Posterior cingulate gyrus (tissue), 11 donors: ENCODE data around the gene PCSK2.

Experiments used
- DNase-seq, 10 donors: peaks; one replicate each; pipeline versions ENCODE4 v3.0.0 to v3.0.0-alpha.2; 2020 to 2021; ENCODE audit warnings: mixed read lengths in 3 of 10
- intact Hi-C: fragments of 100-400 bp; cut with DNase I; formaldehyde crosslinking; loops from one replicate; pipeline ENCODE4 v1.15.1; 2023

PCSK2 gene

DNA sequence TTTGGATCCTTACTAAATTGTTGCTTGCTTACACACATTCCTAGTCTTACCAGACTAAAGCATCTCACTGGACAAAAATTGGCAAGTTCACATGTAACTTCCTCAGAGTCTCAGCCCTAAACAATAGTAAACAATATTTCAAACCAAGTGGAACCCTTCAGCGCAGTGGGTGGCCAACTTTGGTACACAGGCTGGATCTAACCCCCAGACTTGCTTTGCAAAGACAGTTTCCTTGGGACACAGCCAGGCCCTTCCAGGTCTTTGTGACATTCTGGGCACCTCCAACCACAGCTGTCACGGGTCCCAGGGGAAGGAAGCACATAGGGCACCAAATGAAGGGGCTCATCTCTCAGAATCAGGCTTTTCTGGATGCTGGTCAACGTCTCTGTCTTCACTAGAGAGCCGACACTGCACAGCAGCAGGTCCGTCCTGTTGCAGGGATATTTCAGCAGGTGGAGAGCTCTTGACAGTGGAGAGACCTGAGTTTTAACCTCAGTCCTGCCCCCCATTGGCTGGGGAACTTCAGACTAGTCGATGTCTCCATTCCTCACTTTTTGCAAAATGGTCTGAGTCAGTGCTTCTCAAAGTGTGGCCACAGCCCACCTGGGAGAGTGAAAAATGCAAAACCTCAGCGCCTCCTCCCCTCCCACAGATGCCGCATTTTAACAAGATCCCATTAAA lies 212.9 kb downstream of the PCSK2 start:
- intact Hi-C loops: no loop called here
- DNase-seq: no peak

DNA sequence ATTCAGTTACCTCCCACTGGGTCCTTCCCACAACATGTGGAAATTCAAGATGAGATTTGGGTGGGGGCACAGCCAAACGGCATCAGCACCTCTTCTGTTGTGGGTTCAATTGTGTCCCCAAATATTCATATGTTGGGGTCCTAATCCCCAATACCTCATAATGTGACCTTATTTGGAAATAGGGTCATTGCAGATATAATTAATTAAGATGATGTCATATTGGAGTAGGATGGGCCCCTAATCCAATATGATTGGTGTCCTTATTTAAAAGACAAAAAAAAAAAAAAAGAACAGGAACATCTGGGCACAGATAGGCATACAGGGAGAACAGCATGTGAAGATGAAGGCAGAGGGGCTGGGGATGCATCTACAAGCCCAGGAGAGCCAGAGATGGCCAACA lies 214.9 kb downstream of the PCSK2 start:
- intact Hi-C loops: no loop called here

DNA sequence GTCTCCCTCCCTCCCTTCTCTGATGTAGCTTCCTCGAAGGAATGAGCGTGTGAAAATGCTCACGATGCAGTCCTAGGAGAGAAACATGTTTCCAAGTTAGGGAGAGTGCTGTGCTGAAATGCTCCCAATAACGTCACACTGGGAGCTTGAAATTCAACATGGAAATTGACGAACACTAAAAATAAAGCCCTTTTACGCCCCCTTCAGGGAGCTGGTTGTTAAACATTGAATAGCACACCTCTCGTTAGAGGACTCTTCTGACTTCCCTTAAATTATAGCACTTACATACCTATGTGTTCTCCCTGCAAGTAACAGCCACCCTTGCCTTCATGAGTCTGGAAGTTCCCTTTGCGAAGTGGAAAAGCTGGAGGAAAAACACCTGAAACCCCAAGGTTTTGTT lies 215.7 kb downstream of the PCSK2 start:
- DNase-seq: no peak

More for the DNA sequence above, 214.9 kb downstream of the PCSK2 start:
- DNase-seq: no peak

DNA sequence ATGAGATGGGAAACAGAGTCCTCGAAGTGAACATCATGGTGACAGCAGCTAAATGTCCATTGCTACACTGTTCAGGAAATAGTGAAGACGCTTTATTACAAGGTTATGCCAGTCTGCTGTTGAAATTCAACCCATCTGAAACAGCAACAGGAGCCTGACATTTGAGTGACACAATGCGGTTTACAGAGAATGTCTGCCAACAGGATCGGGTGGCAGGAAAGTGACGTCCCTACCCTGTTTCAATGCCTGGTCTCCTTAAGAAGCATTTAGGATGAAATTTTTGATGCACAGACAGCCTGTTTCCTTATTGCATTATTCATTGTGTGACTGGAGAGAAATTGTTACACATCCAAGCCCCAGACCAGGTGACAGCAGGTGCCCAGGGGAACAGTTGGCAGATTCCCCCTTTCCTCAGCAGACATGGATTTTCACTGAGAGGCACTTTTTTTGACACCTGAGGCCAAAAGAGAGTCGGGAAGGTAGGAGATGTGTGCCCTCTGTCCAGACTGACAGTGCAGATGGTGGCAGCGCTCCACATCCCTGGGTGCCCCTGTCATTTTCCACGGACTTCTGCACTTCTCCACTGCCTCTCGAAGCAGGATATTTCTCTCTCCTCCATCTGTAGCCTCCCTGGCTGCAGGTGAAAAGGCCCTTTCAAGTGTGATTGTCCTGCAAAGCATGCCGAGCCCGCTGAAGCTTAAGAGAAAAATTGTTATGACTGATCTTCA lies 216.5 kb downstream of the PCSK2 start:
- intact Hi-C loops: no loop called here
- DNase-seq: no peak

More for the DNA sequence above, 215.7 kb downstream of the PCSK2 start:
- intact Hi-C loops: no loop called here

DNA sequence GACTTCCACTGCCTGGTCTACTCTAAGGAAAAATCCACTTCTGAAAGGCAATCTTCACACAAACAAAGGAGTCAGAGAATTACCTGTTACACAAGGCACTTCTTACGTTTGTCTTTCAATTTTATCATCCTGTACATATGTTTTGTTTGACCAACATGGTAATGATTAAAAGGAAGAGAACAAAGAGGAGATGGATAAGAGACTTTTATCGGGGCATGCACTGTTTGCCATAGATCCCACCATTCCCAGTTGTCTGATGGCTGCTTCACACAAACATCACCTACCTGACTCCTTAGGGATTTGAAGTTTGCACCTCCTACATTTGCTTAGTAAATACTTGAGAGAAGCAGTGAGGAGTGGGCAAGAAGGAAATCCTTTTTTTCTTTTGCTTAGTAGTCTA lies 217.3 kb downstream of the PCSK2 start:
- intact Hi-C loops: no loop called here
- DNase-seq: no peak

DNA sequence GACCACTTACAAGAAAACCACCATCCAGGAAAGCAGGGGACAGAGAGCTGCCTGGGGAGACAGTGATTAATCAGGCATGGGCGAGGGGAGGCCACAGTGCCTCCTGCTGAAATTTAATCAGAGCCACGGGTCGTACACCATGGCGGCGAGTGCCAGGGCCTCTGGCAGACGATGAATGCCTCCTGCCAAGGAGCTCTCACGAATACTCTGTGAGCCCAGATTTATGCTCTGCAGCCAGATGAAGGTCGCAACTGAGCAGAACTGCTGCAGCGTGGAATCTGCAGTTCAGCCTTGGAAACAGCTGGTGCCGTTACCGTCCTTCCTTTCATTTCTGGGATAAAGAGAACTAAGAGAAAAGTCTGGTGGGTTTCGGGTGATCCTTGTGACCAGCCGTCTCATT lies 218.7 kb downstream of the PCSK2 start:
- intact Hi-C loops: no loop called here
- DNase-seq: no peak

DNA sequence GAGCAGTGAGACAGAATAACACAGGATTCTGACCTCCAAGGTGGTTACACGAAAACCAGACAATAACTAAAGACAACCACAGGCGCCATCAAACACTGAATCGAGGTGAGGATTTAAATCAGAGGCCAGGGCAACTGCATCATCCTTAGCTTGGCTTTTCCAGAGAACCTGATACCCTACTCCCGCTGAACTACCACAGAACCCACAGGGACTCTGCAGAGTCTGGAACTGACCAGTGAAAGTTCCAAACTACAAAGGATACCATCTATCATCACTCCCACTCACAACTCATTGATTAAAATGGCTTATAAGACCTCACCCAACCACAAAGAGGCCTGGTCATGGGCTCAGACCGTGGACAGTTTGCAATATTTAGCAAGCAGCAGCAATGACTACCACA lies 219.3 kb downstream of the PCSK2 start:
- intact Hi-C loops: no loop called here
- DNase-seq: no peak

DNA sequence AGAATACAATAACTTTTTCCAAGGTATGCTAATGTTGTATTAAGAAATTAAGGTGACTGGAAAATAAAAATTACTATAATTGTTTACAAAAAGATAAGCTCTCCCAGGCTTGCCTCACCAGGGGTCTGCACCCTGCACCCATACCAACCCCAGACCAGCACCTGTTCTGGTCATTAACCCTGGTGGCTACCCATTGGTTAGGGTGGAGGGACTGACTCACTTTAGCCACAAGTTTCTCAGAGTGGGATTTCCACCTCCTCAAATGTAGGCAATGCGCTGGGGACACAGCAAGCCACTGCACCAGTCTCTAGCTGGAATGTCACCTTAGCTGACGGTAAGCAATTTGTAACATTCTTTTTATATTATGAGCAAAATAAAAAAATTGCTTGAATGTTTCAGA lies 221.2 kb downstream of the PCSK2 start:
- intact Hi-C loops: no loop called here
- DNase-seq: no peak

DNA sequence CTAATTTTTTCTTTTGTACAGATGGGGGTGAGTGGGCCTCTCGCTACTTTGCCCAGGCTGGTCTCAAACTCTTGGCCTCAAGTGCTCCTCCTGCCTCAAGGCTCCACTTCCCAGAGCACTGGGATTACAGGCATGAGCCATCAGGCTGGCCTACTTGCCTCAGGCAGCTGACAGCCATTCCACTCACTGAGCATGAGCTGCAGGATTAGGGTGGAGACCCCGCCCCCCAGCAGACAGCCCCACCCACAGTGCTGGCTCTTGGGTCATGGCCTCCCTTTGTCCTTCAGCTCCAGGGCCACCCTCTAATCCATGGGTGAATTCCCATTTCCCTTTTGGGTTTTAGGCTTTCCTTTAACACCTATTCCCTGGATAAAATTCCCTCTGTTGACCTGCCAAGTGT lies 222.2 kb downstream of the PCSK2 start:
- no peak for DNase-seq
- intact Hi-C loops: no loop called here

DNA sequence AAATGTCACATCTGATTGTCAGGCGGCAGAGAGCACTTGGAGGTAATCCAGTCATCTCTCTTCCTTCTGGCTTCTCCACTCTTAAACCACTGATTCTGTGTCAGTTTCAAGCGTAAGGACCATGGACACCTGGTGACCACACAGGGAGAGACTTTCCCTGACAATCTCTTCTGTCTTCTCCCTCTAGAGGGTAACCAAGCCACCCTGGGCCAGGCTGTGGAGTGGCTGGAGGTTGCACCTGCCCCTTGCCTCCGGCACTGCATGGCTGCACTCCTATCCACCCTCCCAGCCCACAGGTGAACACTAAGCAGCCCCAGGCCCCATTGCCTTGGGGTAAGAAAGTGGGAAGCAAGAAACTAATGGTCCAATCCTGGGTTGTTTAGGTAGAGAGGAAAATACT lies 225.6 kb downstream of the PCSK2 start:
- intact Hi-C loops: no loop called here
- no peak for DNase-seq

DNA sequence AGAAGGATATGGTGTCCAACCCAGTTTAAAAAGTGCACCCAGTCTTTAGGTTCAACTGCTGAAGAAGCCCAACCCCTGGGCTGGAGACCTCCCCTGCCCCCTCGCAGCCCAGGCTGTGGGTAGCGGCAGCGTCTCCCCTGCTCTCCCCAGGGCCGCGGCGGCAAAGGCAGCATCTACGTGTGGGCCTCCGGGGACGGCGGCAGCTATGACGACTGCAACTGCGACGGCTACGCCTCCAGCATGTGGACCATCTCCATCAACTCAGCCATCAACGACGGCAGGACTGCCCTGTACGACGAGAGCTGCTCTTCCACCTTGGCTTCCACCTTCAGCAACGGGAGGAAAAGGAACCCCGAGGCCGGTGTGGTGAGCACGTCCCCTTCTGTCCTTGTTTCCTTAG lies 226.8 kb downstream of the PCSK2 start:
- DNase-seq: no peak
- intact Hi-C loops: no loop called here

DNA sequence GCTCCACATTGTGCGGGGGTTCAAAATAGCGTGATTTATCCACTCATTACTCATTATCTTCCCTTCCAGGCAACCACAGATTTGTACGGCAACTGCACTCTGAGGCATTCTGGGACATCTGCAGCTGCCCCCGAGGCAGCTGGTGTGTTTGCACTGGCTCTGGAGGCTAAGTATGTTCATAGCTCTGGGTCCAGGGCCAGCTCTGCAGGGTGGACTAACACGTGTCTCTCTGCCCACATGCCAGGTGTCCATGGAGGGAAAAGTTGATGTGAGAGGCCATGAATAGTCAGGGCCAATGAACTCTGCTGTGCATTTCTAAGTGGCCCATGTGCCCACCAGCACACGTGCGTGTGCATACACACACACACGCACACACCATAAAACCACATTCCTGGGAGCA lies 229.4 kb downstream of the PCSK2 start:
- DNase-seq: peak in 6 of 10 donors; percentile 19 to 88 (median 66)
- intact Hi-C loops: no loop called here

DNA sequence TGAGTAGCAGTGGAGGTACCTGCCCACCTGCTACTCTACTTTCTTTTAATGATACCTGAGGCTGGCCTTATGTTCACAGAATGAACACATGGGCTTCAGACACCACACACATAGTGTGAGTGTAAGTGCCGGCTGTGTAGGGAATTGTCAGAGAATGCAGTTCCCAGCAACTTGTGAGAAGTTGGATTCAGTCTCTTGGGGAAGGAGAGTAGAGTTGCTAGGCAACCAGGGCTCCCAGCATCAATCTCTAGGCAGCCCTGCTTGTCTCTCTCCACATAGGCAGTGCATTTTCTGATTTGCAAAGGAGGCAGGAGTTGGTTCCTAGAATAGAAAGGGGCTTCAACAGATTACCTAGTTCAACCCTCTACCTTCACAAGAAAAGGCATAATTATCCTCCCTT lies 230.2 kb downstream of the PCSK2 start:
- intact Hi-C loops: no loop called here
- DNase-seq: peak in 1 of 10 donors; percentile 29

DNA sequence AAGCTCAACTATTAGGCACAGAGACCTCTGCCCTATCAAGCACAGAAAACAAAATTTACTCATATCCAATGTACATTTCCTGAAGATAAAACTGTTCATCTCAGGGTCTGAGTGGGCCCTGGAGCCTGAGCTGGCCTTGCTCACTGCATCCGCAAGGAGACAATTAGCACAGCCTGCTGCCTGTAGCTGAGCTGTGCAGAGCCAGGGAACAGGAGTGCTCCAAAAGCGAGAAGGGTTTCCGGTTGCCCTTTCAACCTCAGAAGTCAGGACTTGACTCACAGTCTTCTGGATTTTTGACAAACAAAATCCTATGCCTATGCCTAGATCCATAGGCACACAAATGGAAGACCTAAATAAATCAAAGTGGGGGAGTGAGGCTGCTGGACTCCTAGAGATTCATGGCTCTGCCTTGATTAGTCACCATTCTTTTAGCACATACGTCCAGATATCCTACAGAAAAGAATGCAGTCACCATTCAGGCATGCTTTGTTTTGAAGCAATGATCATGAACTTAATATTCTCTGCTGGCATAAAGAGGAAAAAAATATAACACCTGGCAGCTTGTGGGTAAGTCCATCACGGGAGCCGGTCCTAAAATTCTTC lies 230.8 kb downstream of the PCSK2 start:
- intact Hi-C loops: no loop called here
- DNase-seq: no peak

DNA sequence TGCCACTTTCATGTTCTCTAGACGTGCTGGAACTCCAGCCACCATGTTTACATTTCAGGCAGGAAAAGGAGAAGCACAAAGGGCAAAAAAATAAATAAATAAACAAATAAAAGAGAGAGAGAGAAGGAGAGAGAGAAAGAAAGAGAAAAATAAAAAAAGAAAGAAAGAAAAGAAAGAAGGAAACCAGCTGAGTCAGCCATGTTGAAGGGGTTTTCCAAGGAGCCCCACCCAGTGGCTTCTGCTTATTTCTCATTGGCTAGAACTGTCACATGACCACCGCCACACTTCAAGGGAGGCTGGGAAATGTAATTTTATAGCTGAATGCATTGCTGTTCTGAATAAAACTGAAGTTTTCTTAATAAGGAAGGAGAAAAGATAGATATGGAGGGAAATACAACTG lies 233.3 kb downstream of the PCSK2 start:
- no peak for DNase-seq
- intact Hi-C loops: no loop called here

DNA sequence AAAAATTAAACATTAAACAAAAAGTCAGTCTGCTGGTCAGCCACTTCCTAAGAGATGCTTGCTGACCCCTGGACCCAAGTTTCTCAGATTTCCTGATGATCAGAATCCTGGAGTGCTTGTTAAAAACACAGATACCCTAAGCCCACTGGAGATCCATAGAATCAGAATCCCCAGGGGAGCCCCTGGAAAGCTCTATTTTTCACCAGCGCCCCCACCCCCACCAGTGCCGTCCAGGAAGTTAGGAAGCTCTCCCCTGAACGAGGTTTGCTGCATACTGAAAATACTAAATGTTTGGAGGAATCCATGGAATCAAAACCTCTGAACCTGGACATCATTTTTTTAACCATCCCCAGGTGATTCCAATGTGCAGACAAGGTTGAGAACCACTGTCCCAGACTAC lies 235.1 kb downstream of the PCSK2 start:
- intact Hi-C loops: no loop called here
- no peak for DNase-seq

DNA sequence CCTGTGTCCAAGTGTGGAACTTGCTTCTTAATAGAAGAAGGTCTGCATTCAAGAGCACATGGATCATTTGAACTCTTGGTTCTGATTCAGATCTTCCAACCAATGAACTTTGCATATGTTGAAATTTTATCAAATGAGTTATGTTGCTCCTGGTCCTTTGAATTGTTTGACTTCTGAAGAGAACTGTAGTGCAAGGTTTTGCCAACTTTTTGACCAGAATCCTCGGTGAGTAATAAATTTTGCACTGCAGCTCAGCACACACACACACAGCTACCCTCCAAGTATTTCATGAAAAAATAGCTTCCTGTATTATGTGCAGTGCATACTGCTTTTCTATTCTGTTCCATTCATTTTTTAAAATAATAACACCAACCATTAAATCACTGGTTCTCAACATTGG lies 236.9 kb downstream of the PCSK2 start:
- DNase-seq: no peak
- intact Hi-C loops: no loop called here

DNA sequence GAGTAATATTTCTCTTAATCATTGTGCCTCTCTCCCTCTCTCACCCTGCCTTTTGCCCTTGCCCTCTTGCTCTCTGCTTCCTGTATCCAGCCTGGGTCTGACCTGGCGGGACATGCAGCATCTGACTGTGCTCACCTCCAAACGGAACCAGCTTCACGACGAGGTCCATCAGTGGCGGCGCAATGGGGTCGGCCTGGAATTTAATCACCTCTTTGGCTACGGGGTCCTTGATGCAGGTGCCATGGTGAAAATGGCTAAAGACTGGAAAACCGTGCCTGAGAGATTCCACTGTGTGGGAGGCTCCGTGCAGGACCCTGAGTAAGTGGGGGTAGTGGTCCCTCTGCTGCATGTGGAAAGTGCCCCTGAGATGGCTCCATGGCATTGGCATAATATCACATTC lies 238.4 kb downstream of the PCSK2 start:
- intact Hi-C loops: no loop called here
- no peak for DNase-seq

DNA sequence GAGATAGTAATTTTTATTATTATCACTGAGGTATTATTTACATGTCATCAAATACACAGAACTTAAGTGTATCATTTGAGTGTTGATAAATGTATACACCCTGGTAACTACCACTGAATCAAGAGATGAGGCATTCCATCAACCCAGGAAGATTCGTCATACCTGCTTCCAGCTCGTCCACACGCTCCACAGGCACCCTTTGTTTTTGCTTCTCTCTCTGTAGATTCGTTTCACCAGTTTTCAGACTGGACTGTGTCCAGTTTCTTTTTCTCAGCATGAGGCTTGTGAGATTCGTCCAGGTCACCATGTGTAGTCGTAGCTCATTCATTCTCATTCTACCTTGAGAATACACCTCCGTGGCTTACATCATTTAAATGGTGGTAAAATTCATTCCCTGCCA lies 239.8 kb downstream of the PCSK2 start:
- intact Hi-C loops: no loop called here
- no peak for DNase-seq

DNA sequence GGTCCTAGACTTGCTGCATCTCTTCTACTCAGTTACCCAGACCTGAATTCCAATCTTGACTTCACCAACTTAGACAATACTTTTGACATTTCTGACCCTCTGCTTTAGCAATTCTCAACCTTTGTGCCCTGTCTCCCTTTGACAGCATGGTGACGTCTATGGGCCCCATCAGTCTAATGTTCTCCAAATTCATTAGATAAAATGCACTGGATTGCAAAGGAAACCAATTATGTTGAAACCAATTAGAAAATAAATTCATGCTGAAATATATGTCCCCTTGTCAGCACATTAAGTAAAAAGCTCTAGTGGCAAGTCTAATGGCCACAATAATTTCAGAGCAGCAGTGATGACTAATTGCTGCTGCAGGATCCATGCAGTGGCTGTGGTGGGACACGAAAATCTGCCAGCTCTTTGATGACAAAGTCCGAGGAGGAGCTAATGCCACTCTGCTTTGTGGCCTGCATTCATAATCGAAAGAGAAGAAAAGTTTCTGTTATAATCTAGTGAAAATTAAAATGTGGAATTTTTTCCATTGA lies 240.3 kb downstream of the PCSK2 start:
- intact Hi-C loops: no loop called here
- DNase-seq: no peak

DNA sequence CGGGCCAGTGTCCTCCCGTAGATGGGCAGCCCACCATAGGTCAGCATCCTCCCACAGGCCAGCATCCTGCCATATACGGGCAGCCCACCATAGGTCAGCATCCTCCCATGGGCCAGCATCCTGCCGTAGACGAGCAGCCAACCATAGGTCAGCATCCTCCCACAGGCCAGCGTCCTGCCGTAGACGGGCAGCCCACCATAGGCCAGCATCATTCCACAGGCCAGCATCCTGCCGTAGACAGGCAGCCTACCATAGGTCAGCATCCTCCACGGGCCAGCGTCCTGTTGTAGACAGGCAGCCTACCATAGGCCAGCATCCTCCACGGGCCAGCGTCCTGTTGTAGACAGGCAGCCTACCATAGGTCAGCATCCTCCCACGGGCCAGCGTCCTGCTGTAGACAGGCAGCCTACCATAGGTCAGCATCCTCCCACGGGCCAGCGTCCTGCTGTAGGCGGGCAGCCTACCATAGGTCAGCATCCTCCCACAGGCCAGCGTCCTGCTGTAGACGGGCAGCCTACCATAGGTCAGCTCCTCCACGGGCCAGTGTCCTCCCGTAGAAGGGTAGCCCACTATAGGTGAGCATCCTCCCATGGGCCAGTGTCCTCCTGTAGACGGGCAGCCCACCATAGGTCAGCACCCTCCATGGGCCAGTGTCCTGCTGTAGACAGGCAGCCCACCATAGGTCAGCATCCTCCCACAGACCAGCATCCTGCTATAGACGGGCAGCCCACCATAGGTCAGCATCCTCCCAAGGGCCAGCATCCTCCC lies 241.4 kb downstream of the PCSK2 start:
- no peak for DNase-seq
- intact Hi-C loops: no loop called here
